Middle frontal gyrus (tissue), 1 donor: Measurements from ENCODE around the gene MYBBP1A.

Experiments
- DNase-seq: peaks from one replicate; pipeline ENCODE4 v3.0.0-alpha.2; 2015; ENCODE audit warnings: low spot score; ENCODE audit errors: extremely low spot score

Gene MYBBP1A

GRCh38 chr17:4536742-4537411 is 18.3 kb downstream of the MYBBP1A start:
- DNase-seq: no peak

GRCh38 chr17:4536259-4536741 is 18.9 kb downstream of the MYBBP1A start:
- DNase-seq: no peak

- DNase-seq: no peak
These were observed 19.4 kb downstream of the MYBBP1A start for GRCh38 chr17:4535667-4536258.

GRCh38 chr17:4534928-4535666 is 20.1 kb downstream of the MYBBP1A start:
- DNase-seq: no peak

GRCh38 chr17:4534515-4534914 is 20.7 kb downstream of the MYBBP1A start:
- DNase-seq: no peak

GRCh38 chr17:4533523-4534504 is 21.4 kb downstream of the MYBBP1A start:
- DNase-seq: peak; percentile 84

- no peak for DNase-seq
These were observed 22.2 kb downstream of the MYBBP1A start for GRCh38 chr17:4532860-4533522.

GRCh38 chr17:4531988-4532736 is 23.0 kb downstream of the MYBBP1A start:
- no peak for DNase-seq

GRCh38 chr17:4530799-4531730 is 24.1 kb downstream of the MYBBP1A start:
- DNase-seq: no peak

- DNase-seq: no peak
These were observed 25.5 kb downstream of the MYBBP1A start for GRCh38 chr17:4529533-4530152.

- no peak for DNase-seq
These were observed 27.5 kb downstream of the MYBBP1A start for GRCh38 chr17:4527566-4528125.

- DNase-seq: no peak
These were observed 28.1 kb downstream of the MYBBP1A start for GRCh38 chr17:4527134-4527533.

- DNase-seq: no peak
These were observed 29.3 kb downstream of the MYBBP1A start for GRCh38 chr17:4525691-4526397.

GRCh38 chr17:4523946-4524345 is 31.2 kb downstream of the MYBBP1A start:
- DNase-seq: no peak

- DNase-seq: no peak
These were observed 32.5 kb downstream of the MYBBP1A start for GRCh38 chr17:4522661-4523060.

GRCh38 chr17:4520894-4521600 is 34.1 kb downstream of the MYBBP1A start:
- DNase-seq: no peak
